Brain microvascular endothelial cell (primary cell): ENCODE results near the gene KIF13A.
"Not testable (repeated sequence)": the region's sequence is repeated elsewhere in the genome, so short reads cannot be mapped to it uniquely, and the experiment has no call there.

Experiments
- DNase-seq: peaks from one replicate; pipeline ENCODE4 v3.0.0-alpha.2; 2020
- H3K27ac ChIP-seq: fragments of 250-450 bp; sonication (Bioruptor Pico); 2 replicates; pipeline ENCODE4 v1.5.1; 2020; ENCODE audit warnings: mild to moderate bottlenecking, moderate library complexity
- H3K27me3 ChIP-seq: fragments of 250-450 bp; sonication (Bioruptor Pico); replicated peaks from 2 replicates; pipeline ENCODE4 v1.5.1; 2020; ENCODE audit warnings: mild to moderate bottlenecking
- H3K36me3 ChIP-seq: fragments of 250-450 bp; sonication (Bioruptor Pico); replicated peaks from 2 replicates; pipeline ENCODE4 v1.5.1; 2020; ENCODE audit warnings: mild to moderate bottlenecking
- H3K4me3 ChIP-seq: 2 replicates; pipeline ENCODE4 v1.5.1; 2011; ENCODE audit warnings: low read depth, mild to moderate bottlenecking, control low read depth, low read length, moderate library complexity
- in situ Hi-C: cut with HindIII; loops from 2 replicates; pipeline ENCODE4 v1.10.0; 2017; ENCODE audit warnings: low sequenced_read_pairs, low pct_ligation_motif_present
- TF ChIP-seq, protein P1 (sequence below): IDR thresholded peaks from 2 replicates; pipeline ENCODE4 v1.5.1; 2011; ENCODE audit warnings: low read depth, mild to moderate bottlenecking, moderate library complexity, low read length, control low read depth, inconsistent platforms; ENCODE audit errors: missing control alignments

Gene KIF13A

DNA sequence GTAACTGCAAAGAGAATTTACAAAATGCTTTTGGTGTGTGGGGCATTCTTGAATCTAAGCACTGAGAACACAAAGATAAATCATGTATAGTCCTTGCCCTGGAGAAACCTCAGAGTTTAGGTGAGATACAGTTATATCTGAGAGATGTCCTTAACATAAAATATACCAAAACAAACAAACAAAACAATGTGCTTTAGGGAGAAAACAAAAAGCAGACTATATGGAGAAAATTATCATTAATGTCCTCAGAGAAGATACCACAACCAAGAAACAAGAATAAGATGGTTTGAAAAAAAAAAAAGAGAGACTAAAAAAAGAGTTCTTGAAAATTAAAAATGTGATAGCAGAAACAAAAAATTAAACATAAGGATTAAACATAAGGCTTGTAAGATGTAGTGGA, 8.0 kb downstream of the KIF13A start:
- no peak for DNase-seq
- TF ChIP-seq, protein P1, sequence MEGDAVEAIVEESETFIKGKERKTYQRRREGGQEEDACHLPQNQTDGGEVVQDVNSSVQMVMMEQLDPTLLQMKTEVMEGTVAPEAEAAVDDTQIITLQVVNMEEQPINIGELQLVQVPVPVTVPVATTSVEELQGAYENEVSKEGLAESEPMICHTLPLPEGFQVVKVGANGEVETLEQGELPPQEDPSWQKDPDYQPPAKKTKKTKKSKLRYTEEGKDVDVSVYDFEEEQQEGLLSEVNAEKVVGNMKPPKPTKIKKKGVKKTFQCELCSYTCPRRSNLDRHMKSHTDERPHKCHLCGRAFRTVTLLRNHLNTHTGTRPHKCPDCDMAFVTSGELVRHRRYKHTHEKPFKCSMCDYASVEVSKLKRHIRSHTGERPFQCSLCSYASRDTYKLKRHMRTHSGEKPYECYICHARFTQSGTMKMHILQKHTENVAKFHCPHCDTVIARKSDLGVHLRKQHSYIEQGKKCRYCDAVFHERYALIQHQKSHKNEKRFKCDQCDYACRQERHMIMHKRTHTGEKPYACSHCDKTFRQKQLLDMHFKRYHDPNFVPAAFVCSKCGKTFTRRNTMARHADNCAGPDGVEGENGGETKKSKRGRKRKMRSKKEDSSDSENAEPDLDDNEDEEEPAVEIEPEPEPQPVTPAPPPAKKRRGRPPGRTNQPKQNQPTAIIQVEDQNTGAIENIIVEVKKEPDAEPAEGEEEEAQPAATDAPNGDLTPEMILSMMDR = no peak
- no peak overlapping the region for H3K4me3 ChIP-seq
- H3K27ac ChIP-seq = no peak overlapping the region
- H3K36me3 ChIP-seq = no peaks in the 10 kb centered on the region
- in situ Hi-C loops = no loop called here
- H3K27me3 ChIP-seq = no peaks in the 10 kb centered on the region

- H3K36me3 ChIP-seq, H3K4me3 ChIP-seq, H3K27ac ChIP-seq, DNase-seq, in situ Hi-C loops, H3K27me3 ChIP-seq: not testable (repeated sequence)
Observed at GRCh38 chr6:17976258-17976657, 11.2 kb downstream of the KIF13A start.

- TF ChIP-seq, protein P1 = no peak
- H3K4me3 ChIP-seq = no peak overlapping the region
- DNase-seq = no peak
- H3K27me3 ChIP-seq = no peaks in the 10 kb centered on the region
- no peaks in the 10 kb centered on the region for H3K36me3 ChIP-seq
- no peak overlapping the region for H3K27ac ChIP-seq
- in situ Hi-C loops = no loop called here
Observed at GRCh38 chr6:17974570-17975368, 12.7 kb downstream of the KIF13A start.

GRCh38 chr6:17972978-17973622, 14.3 kb downstream of the KIF13A start:
- no peak for DNase-seq
- no peak overlapping the region for H3K27ac ChIP-seq
- in situ Hi-C loops = no loop called here
- H3K27me3 ChIP-seq = no peaks in the 10 kb centered on the region
- H3K36me3 ChIP-seq = no peaks in the 10 kb centered on the region
- no peak overlapping the region for H3K4me3 ChIP-seq
- TF ChIP-seq, protein P1 = no peak

DNA sequence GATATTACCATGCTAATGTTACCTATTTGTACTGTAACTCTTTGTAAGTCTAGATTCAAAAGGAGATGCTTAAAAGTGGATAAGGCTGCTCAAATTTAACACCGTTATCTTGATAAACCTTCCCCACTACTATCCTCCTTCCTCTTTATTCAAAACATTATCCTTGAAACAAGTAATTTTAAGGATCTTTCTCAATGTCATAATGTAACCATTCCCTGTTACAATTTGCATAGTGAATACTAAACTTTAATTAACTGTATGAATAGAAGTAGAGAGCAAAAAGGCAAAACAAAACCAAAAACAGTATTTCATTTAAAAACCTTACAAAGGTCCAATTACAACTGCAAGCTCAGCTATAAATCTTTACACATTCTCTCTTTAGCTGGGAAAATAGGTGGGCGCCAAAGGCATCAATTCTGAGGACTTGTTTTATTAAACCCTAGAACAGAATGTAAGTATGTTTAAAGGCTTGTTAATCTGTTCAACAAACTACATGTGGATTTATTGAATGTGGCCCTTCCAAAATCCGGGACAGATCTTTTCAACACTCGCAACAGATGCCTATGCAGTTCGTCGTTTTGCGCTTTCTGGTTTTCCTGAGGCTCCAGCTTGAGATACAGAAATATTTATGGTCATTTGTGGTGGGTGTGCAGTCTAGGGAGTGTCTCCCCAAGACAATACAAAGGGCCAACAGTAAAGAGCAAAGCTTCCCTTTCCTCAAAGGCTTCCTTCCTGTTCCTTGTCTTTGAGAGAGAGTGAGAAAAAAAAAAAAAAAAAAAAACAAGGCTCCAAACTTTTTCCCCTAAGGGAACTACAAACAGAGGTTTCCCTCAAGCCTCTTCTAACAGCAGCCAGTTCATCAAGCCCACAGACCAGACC, 15.1 kb downstream of the KIF13A start:
- in situ Hi-C loops = no loop called here
- Histone ChIP-seq H3K27ac (peak overlapping the region; percentile 23), H3K4me3 (no peak overlapping the region), H3K27me3 (no peaks in the 10 kb centered on the region), H3K36me3 (no peaks in the 10 kb centered on the region)
- TF ChIP-seq, protein P1 = no peak
- no peak for DNase-seq
